HG02571 (cell line): ENCODE measurements around the gene ERGIC1.
"Not testable (repeated sequence)": the region's sequence is repeated elsewhere in the genome, so short reads cannot be mapped to it uniquely, and the experiment has no call there.

Source experiments
- ATAC-seq: cut with Tn5 transposase; IDR thresholded peaks from one replicate; pipeline ENCODE4 v1.9.1; 2021; ENCODE audit warnings: mild to moderate bottlenecking, moderate library complexity; ENCODE audit not compliant: unreplicated experiment

The ERGIC1 gene

DNA sequence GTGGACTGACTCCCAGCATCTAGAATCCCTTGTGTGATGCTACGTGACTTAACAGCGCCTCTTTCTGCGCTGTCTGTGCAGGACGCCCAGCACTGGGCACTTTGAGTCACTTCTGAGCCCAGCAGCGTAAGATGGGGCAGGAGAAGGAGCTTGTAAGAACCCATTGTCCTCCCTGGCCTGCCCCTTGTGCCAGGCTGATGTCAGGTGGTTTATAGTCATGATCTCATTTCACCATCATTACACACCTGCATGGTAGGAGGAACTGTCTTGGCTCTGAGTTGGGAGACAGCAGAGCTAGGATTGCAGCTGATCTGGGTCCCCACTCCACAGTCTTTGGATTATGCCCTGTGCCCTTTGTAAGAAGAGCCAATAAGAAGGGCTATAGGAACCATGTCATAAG is 12.2 kb downstream of the ERGIC1 start:
- ATAC-seq: no peak

DNA sequence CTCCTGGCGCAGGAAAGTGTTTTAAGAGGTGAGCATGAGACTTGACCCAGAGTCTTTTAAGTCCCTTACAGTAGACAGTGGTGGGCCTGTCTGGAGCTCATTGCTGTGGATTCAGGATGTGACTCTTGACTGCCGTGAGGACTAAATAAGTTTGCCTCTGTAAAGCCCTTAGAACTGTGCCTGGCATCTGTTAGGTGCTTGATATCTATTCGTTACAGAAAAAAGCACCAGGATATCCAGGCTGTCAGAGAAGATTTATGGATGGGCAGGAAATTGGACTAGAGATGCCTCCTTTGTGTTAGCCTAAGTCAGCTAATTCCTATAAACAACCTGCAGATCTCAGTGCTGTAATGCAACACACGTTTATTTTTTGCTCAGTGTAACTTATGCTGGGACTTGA is 12.6 kb downstream of the ERGIC1 start:
- no peak for ATAC-seq

DNA sequence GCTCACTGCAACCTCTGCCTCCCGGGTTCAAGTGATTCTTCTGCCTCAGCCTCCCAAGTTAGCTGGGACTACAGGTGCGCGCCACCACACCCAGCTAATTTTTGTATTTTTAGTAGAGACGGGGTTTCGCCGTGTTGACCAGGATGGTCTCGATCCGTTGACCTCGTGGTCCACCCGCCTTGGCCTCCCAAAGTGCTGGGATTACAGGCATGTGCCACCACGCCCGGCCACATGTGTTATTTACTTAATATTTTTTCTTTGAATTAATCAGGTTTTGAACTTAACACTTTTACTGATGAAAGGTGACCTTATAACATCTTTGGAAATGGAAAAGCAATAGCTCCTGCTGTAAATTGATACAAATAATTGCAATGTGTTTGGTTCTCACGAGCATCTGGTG is 13.5 kb downstream of the ERGIC1 start:
- not testable (repeated sequence) for ATAC-seq

DNA sequence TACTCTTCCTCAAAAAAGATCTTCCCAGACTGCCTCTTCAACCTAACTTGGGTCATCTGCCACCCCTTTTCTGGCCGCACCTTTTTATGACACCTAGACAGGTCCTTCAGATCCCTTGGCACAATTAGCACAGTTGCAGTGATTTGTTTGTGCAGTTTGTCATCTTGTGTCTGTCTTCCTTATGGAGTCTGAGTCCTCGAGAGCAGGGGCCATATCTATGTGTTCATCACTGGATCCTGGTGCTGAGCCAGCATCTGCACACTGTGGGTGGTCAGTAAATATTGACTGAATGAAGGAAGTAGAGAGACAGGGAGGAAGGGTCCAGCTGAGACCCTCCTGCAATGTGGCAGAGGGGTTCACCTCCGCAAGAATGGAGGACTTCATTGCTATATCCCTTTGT is 14.4 kb downstream of the ERGIC1 start:
- no peak for ATAC-seq

DNA sequence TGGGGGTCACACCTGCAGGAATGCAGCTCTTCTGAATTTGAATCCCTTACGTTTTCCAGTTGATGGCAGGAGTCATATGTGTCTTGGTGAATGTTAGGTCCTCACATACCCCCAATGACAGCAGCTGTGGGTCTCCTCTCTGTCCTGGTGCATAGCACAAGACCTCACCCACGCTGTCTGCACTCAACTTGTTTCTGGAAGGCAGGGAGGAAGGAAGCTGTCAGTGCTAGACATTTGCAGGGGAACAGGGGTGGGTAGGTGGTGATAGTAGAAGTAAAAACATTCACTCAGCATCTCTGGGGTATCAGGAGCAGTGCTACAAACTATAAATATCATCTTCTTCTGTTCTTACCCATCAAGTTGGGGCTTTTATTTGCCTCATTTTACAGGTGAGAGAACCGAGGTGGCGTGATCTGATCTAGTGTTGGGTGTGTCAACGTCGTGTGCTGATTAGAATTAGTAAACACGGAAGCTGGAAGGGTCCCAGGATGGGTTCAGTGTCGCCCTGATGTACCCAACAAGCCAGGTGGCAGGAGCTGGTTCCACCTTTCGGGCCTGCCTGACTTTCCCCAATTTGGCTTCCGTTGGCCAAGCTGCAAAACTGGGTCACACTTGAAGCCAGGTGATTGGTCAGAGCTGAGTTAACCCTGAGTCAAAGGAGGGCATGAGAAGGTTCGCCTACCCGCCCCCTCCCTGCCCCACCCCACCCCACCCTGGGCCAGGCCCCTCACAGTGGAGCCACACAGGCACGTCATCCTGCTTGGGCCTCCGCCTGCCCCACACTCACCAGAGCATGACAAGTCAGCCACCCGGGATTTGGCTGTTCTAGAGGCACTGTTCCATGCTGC is 15.8 kb downstream of the ERGIC1 start:
- ATAC-seq: peak; percentile 47

DNA sequence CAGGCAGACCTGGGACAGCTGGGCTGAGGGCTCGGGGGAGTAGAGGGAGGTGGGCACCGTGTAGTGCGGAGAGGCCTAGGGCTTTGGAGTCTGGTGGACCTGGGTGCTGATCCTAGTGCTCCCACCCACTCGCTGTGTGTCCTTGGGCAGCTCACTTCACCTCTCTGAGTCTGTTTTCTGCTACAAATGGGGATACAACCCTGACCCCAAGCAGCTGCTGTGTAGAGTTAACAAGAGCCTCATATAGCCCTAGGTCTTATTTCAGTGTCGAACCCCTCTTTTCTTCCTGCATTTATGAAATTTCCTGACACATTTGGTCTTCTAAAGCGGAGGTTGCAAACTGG is 16.4 kb downstream of the ERGIC1 start:
- ATAC-seq: no peak

DNA sequence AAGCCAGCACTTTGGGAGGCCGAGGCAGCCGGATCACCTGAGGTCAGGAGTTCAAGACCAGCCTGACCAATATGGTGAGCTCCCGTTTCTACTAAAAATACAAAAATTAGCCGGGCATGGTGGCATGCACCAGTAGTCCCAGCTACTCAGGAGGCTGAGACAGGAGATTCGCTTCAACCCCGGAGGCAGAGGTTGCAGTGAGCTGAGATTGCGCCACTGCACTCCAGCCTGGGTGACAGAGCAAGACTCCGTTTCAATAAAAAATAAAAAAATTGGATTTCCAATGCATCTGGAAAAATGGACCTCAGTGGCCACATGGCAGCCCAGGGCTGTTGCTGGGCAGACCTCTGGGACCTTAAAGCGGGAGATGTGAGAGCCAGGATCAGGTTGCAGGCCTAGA is 17.2 kb downstream of the ERGIC1 start:
- not testable (repeated sequence) for ATAC-seq

DNA sequence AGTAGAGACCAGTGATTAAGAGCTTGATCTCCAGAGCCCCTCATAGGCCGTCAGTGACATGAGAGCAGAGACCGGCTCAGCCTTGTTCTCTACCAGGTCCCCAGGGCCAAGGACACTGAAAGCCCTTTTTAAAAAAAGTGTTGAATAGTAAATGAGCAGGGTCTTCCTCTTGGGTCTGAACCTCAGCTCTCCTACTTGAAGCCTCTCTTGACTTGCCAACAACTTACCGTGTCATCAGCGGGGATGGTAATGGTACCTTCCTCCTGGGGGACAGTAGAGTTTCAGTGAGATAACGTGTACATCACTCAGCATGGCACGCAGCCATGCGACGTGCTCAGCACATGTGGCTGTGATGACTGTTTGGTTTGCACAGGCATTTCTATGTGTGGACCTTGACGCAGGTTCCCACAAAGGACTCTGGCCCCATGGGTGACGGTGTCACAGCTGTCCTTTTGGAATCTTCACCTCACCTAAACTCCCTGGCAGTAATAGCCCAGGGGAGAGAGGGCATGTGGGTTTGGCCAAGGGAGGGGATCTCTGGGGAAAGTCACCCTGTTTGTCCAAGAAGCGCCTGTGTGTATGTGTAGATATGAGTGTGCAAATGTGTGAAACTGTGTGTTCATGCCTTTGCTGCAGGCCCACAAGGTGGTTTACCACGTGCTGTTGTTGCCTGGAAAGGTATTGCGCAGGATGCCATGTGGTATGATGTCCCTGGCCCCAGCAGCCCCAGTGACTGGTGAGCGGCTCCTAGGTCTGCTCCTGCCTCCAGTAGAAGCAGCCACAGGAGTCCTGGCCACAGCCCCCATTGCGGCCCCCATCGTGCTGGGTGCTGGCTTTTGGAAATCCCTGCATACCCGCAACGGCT is 18.7 kb downstream of the ERGIC1 start:
- ATAC-seq: no peak

DNA sequence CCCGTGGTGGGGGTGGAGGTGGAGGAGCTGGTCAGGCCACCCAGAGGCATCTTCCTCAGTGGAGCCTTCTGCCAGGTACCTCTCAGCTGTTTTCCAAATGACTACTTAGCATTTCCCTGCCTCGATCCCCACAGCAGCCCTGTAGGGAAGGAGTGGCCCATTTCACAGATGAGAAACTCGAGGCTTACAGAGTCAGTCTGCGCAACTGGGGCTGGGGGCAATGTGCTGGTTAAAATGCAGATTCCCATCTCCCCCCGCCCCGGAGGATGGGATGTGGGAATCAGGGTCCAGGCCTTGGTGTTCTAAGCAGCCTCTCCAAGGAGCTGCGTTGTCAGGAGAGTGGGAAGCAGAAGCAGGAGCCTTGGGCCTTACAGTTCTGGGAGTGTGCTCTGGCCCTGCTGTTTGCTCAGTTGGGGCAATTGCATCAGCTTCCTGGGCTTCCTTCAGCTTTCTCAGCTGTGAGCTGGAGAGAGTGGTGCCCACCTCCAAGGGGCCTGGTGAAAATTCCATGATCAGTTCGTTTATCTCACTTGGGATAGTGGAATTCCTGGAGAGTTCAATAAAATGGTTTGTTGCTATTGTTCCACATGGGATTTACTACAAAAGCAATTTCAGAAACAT is 19.4 kb downstream of the ERGIC1 start:
- ATAC-seq: no peak

DNA sequence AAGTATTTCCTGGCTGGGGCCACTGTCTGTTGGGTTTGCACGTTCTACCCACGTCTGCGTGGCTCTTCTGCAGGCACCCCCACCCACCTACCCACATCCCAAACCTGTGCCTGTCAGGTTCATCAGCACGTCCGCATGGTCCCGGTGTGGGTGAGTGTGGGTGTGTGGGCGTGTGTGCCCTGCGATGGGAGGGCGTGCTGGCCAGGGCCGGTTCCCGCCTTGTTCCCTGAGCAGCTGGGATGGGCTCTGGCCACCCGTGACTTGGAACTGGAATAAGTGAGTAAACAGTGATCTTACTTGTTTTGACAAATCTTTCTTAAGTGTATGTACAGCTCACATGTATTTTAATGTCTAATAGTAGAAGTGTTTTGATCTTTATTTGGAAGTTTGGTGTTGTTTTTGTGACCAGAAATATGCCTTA is 20.4 kb downstream of the ERGIC1 start:
- no peak for ATAC-seq

DNA sequence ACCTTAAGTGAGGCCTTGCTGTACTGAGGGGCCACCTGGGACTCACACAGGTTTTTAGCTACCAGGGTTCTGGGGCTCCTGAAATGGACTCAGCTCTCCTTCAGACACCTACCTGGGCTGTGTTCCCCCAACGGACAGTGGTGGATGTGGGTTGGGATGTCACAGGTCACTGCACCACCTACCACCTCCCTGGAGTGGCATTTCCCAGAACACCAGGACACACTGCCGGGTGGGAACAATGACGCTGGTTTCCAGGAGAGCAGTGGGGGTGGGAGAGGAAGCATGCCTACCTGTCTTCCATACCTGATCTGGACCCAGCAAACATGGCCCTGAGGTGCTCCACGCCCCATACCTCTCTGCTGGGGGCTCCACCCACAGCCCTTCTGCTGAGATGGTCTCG is 20.9 kb downstream of the ERGIC1 start:
- ATAC-seq: no peak

DNA sequence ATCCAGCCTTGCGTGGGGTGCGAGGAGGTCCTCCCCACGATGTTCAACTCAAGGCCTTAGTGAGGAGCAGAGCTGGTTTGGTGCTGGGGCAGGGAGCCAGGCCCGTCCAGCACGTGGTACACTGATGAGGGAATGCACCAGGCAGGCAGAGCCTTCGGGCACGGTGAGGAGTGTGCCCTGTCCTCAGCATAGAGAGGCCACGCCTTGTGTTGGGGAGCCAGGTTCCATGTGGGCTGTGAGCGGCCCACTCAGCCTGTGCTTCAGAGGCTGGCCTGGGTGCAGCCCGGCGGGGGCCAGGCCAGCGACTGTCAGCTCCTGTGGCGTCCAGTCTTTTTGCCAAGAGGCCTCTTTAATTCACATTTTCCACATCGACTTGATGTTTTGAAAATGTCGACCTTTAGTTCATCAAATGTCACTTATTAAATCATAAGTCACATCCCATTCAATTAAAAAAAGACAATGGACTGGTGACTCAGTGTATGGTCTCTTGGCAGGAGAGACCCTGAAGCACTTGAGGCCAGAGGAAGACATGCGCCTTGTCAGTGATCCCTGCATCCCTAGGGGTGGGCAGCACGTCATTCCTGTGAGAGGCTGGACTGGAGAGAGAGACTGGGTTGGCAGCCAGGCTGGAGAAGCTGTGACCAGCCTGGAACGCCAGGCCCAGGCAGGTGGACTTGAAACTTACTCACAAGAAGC is 21.7 kb downstream of the ERGIC1 start:
- no peak for ATAC-seq

DNA sequence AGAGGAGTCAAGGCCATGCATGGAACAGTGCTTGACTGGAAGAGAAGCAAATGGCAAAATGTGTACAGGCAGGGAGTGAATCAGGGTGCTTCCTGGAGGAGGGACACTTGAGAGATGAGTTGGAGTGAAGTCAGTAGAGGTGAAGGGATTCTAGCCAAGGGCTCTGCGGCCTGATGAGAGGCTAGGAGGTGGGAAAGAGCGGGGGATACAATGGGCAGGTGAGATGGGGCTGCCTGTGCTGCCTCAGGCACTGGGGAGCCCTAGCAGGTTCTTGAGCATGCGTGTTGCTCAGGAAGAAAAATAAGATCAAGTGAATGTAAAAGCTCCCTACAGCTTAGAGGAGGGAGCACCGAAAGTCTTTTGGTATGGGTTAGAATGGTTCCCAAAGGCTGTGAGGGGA is 22.3 kb downstream of the ERGIC1 start:
- ATAC-seq: no peak

DNA sequence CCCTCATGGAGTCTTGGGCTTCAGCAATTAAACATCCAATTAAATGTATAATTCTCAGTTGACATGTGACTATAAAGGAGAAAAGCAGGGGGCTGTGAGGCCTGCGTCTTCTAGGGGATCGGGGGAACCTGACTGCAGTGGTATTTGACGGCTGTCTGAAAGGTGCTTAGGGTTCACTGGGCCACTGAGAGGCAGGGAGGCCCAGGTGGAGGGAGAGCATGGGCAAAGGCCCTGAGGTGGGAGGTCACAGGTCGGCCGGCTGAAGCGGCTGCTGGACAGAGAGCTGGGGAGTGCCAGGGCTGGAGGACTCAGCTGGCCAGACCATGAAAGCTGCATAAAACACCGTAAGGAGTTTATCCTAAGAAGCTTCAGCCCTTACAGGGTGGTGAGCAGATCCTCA is 23.9 kb downstream of the ERGIC1 start:
- no peak for ATAC-seq

DNA sequence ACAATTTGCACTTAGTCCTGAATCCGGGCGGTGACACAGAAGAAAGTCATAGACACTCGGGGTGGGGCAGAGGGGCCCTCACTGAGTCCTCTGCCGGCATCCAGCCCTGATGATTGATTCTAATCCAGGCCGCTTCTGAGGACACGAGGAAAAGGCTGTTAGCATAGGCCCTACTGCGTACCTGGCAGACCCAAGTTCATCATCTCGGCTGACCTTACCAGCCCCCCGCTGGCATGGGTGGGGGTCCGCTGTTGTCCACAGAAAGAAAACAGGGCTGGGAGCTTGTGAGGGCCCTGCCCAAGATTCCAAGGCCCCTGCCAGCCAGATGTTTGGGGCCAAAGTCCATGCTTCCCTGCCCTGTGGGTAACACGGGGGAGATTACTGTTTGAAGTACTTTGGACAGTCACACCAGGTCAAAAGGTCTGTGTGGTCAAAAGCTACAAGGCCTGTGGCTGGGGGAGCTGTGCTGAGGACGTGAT is 24.5 kb downstream of the ERGIC1 start:
- ATAC-seq: no peak

DNA sequence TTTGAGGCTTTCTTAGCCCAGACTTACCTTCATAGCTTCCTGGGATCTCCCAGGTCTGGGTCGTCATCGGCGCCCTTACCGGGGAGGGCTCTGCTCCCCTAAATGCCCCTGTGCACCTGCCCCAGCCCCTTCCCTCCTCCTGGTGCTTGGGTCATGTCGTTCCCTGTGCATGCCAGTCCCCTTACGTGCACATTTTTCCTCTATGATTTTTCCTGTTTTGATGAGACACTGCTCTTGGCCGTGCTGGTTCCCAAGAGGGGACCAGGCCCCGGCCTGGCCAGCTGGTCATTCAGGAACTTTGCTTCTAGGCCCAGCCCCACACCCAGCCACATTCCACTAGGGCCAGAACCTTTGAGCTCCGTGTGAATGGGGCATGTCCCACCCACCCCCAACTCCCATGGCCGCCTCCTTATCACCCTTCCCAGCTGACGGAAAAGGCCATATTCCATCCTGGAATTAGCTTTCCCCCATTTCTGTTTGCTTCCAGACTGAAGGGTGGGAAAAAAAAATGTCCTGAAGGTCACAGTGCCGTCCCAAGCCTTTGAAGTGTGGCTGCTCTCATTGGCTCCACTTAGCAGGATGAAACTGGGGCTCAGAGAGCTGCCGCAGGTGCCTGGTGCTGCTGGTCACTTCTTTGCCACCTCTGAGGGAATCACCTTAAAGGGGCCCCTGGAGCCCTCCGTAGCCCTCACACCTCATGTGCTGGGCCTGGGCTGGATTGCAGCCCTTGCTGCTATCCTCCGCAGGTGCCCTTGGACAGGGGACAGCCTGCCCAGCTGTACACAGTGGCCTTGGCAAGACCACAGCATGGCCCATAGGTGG is 25.1 kb downstream of the ERGIC1 start:
- no peak for ATAC-seq

DNA sequence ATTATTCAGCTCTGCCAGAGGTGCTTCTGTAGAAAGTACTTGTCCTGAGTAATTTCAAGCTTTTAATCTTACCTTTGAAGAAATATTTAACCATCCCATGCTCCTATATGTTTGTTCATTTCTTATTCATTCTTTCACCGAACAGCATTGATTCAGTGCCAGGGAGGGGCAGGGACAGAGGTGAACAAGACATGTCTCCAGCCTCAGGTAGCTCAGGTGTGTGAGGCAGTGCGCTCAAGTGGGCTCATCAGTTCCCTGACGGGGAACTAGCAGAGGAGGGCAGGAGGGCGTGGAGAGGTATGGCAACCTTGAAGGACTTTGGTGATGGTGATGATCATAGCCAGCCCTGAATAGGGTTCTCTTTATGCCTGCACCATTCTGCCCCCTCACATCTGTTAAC is 25.9 kb downstream of the ERGIC1 start:
- no peak for ATAC-seq

DNA sequence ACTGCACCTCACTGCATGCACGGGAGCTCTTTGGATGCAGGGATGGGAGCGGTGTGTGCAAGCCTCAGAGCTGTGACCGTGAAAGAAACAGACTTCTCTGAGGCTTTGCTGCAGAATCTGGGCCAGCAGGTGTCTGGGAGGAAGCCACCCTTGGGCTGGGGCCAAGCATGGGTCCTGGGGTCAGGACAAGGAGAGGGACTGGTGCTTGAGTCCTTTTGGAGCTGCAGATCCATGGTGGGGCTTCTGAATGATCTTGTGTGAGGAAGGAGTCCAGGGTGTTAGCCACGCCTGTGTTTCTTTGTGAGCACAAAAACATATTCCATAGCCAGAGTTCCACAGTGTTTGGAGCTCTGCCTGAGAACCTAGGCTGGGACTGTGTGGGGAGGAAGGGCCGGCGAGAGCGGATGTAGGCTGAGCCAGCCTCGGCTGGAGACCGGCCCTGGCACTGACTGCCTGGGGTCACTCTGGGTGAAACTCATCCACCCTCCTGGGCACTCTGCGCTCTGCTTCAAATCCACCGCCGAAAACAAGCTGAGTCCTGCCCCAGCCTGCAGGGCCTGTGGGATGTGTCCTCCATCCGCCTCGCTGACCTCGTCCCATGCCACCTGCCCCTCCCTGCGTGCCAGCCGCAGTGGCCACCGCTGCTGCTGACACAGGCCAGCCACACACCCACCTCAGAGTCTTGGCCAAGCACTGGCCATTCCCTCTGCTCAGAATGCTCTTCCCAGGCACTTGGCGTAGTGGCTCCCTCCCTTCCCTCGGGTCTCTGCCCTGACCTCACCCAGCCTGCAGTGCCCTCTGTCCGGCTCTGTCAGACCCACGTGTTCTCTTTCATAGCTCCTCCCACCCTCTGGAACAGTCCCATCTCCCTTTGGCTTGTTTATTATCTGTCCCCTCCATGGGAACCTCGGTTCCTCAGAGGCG is 26.7 kb downstream of the ERGIC1 start:
- ATAC-seq: no peak

DNA sequence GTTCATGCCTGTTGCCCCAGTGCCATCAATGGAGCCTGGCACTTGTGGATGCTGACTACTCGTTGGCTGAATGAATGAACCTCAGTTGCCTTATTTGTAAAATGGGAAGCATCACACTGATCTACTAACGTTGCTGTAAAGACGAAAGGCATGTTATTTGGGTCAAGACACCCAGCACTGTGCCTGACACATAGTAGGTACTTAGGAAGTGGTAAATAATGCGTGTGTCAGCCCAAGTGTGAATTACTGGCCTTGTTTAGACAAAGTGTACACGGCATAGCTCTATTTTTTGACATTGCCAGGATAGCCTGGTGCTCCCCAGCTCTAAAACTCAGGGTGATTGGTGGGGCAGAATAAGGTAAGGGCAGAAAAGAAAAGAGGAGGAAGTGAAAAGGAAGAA is 27.4 kb downstream of the ERGIC1 start:
- ATAC-seq: no peak
